Heart left ventricle (tissue), 16 donors: Measurements from ENCODE around the gene PUS3. TPM values are rescaled to one million over a fixed set of nuclear protein-coding genes. Genes with fewer than 3 reads are reported as not detected.

Experiments used
- ATAC-seq, 4 donors: fragments of 200-7000 bp; cut with Tn5 transposase; one replicate each; pipeline ENCODE4 v1.9.1; 2020 to 2022; ENCODE audit warnings: moderate library complexity in 4 of 4, mild to moderate bottlenecking in 3 of 4, moderate number of reproducible peaks in 1 of 4
- DNase-seq, 5 donors: peaks; one replicate each; pipeline ENCODE4 v3.0.0-alpha.2; 2020
- H3K27ac ChIP-seq, 12 donors: fragments of 200-600 bp; sonication (generic) in 4 of 12; one replicate each; pipeline versions ENCODE4 v1.5.0 to v1.8.0; 2016 to 2022; ENCODE audit warnings: mild to moderate bottlenecking in 2 of 12
- H3K27me3 ChIP-seq, 9 donors: fragments of 200-600 bp; sonication (generic) in 2 of 9; one replicate each; pipeline versions ENCODE4 v1.5.1 to v1.8.0; 2016 to 2022; ENCODE audit warnings: mild to moderate bottlenecking in 3 of 9
- H3K36me3 ChIP-seq, 9 donors: fragments of 200-600 bp; sonication (generic) in 2 of 9; one replicate each; pipeline versions ENCODE4 v1.5.0 to v1.8.0; 2018 to 2022; ENCODE audit warnings: mild to moderate bottlenecking in 2 of 9
- H3K4me1 ChIP-seq, 12 donors: fragments of 200-600 bp; sonication (generic) in 4 of 12; one replicate each; pipeline versions ENCODE4 v1.5.0 to v1.8.0; 2016 to 2022; ENCODE audit warnings: mild to moderate bottlenecking in 3 of 12
- H3K4me3 ChIP-seq, 12 donors: fragments of 200-600 bp; sonication (generic) in 4 of 12; one replicate each; pipeline versions ENCODE4 v1.5.0 to v1.8.0; 2017 to 2022; ENCODE audit warnings: mild to moderate bottlenecking in 9 of 12, moderate library complexity in 4 of 12
- H3K9me3 ChIP-seq, 12 donors: fragments of 200-600 bp; sonication (generic) in 4 of 12; one replicate each; pipeline versions ENCODE4 v1.5.0 to v1.8.0; 2016 to 2022; ENCODE audit warnings: mild to moderate bottlenecking in 1 of 12
- POLR2A ChIP-seq, 2 donors: fragments of 450-650 bp; IDR thresholded peaks; one replicate each; pipeline ENCODE4 v1.6.1; 2017; ENCODE audit warnings: antibody characterized with exemption in 2 of 2, mild to moderate bottlenecking in 2 of 2, moderate library complexity in 2 of 2
- intact Hi-C, 10 donors: fragments of 100-400 bp; cut with DNase I; formaldehyde crosslinking; loops; one replicate each; pipeline versions ENCODE4 v1.11.1 to v1.14.2; 2022
- polyA plus RNA-seq, 2 donors: library from polyadenylated mRNA; stranded (reverse); fragments of 200-250 nt; gene quantifications; one replicate each; pipeline ENCODE4 v1.2.3, GENCODE V29; 2013
- total RNA-seq, 9 donors: library from RNA; depleted of rRNA in 2 of 9; stranded (reverse); fragments of >200 nt in 2 of 9; fragmentation: NEBNext Ultra II Directional in 3 of 9; extraction: Animal tissue kit (Norgen Biotek cat#: 25700) in 3 of 9; gene quantifications; one replicate each; pipeline versions ENCODE4 v1.1.0 to v1.2.4, GENCODE V29; 2016 to 2023
- TF ChIP-seq, protein P1 (sequence below), 12 donors: fragments of 200-600 bp; sonication (generic) in 4 of 12; IDR thresholded peaks; one replicate each; pipeline versions ENCODE4 v1.5.0 to v1.8.0; 2018 to 2022; ENCODE audit warnings: antibody characterized with exemption in 12 of 12, mild to moderate bottlenecking in 5 of 12
- donor health status: ischemic (EF 13 %, LVEDD 7.1; RV severe dilation, severe dysfunction).
- donor health status: healthy with polysubstance abuse.
- donor health status: DM: no; HTN: yes; CAD: no.
- donor health status: DM: no; HTN: no; CAD: no.
- donor health status: ischemic (EF 25% LVEDD 6.9; RV normal size, moderate dysfunction).
- donor health status: ischemic (EF 25% LVEDD 5.7; RV mildly dilated, moderate dysfunction).
- donor health status: healthy.
- donor health status: DM: yes; HTN: yes; CAD: no.
- donor health status: ischemic (EF 35%, LVEDD 5.7; RV mildly dilated, moderate dysfunction).
- donor health status: nonischemic (EF 11% LVEDD 7.7; RV severe dilation, severe dysfunction).
- donor health status: DM: yes; HTN: yes; CAD: no.
- donor health status: PGD.
- donor health status: ischemic (EF 29% LVEDD 5.4; RV normal size, mild dysfunction).
- donor health status: nonischemic (EF 23%, LVEDD 6.1; RV moderate dilation, normal function).

PUS3 gene
- total and polyA plus RNA-seq, 11 donors: 5.4 to 11.0 (median 8.3) TPM

- H3K9me3 ChIP-seq: peaks cover 0 to 32% (median 17%) of the 10 kb centered on the region in 12 donors
- no peaks in the 10 kb centered on the region for H3K4me1 ChIP-seq
- no peak for DNase-seq
- no peak overlapping the region for H3K4me3 ChIP-seq
- TF ChIP-seq, protein P1, sequence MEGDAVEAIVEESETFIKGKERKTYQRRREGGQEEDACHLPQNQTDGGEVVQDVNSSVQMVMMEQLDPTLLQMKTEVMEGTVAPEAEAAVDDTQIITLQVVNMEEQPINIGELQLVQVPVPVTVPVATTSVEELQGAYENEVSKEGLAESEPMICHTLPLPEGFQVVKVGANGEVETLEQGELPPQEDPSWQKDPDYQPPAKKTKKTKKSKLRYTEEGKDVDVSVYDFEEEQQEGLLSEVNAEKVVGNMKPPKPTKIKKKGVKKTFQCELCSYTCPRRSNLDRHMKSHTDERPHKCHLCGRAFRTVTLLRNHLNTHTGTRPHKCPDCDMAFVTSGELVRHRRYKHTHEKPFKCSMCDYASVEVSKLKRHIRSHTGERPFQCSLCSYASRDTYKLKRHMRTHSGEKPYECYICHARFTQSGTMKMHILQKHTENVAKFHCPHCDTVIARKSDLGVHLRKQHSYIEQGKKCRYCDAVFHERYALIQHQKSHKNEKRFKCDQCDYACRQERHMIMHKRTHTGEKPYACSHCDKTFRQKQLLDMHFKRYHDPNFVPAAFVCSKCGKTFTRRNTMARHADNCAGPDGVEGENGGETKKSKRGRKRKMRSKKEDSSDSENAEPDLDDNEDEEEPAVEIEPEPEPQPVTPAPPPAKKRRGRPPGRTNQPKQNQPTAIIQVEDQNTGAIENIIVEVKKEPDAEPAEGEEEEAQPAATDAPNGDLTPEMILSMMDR (IDR thresholded peaks at IDR 0.05): no peak
- no peak for TF ChIP-seq POLR2A (IDR thresholded peaks at IDR 0.05)
- no peak overlapping the region for H3K27ac ChIP-seq
- no peaks in the 10 kb centered on the region for H3K27me3 ChIP-seq
- H3K36me3 ChIP-seq: no peaks in the 10 kb centered on the region
- intact Hi-C loops: no loop called here
- ATAC-seq: no peak
Measured at GRCh38 chr11:125846188-125846587, 56.8 kb downstream of the PUS3 start.

Other genes with a start within 250 kb of the PUS3 start
- gene ACRV1, start 222.4 kb downstream of the PUS3 start, total RNA-seq: not detected
- not detected for gene ACRV1, start 222.4 kb downstream of the PUS3 start, polyA plus RNA-seq
- not detected for gene PATE1, start 156.9 kb downstream of the PUS3 start, total RNA-seq
- not detected for gene PATE1, start 156.9 kb downstream of the PUS3 start, polyA plus RNA-seq
- not detected for gene PATE2, start 124.4 kb downstream of the PUS3 start, total RNA-seq
- gene PATE2, start 124.4 kb downstream of the PUS3 start, polyA plus RNA-seq: not detected
- not detected for gene PATE3, start 115.1 kb downstream of the PUS3 start, total RNA-seq
- not detected for gene PATE3, start 115.1 kb downstream of the PUS3 start, polyA plus RNA-seq
- not detected for gene PATE4, start 69.9 kb downstream of the PUS3 start, total RNA-seq
- gene PATE4, start 69.9 kb downstream of the PUS3 start, polyA plus RNA-seq: not detected
- 1 to 10 TPM; 3.4 to 6.9 (median 4.5) TPM for gene HYLS1, start 15.5 kb downstream of the PUS3 start, total RNA-seq
- gene HYLS1, start 15.5 kb downstream of the PUS3 start, polyA plus RNA-seq: 1 to 10 TPM; 3.0 to 3.5 TPM
- gene DDX25, start 1.3 kb upstream of the PUS3 start, total RNA-seq: not detected
- not detected for gene DDX25, start 1.3 kb upstream of the PUS3 start, polyA plus RNA-seq
- gene VSIG10L2, start 42.8 kb upstream of the PUS3 start, total RNA-seq: under 1 TPM in 1 of 9 donors, not detected in 8; 0.21 TPM
- under 1 TPM; 0.04 to 0.12 TPM for gene VSIG10L2, start 42.8 kb upstream of the PUS3 start, polyA plus RNA-seq
- gene CDON, start 159.7 kb upstream of the PUS3 start, total RNA-seq: 10 to 100 TPM in 2 of 9 donors, 1 to 10 TPM in 7; 5.0 to 51.5 (median 7.4) TPM
- 1 to 10 TPM; 1.2 to 2.1 TPM for gene CDON, start 159.7 kb upstream of the PUS3 start, polyA plus RNA-seq